Hematopoietic multipotent progenitor cell treated with erythropoietin and hydrocortisone succinate and interleukin-3 and kit ligand, for 8 days (in vitro differentiated cells): ENCODE measurements around the gene PARP3.
"Not testable (repeated sequence)": the region's sequence is repeated elsewhere in the genome, so short reads cannot be mapped to it uniquely, and the experiment has no call there.

Source experiments
- DNase-seq: peaks from one replicate; pipeline ENCODE4 v3.0.0-alpha.2; 2015

PARP3 gene

DNA sequence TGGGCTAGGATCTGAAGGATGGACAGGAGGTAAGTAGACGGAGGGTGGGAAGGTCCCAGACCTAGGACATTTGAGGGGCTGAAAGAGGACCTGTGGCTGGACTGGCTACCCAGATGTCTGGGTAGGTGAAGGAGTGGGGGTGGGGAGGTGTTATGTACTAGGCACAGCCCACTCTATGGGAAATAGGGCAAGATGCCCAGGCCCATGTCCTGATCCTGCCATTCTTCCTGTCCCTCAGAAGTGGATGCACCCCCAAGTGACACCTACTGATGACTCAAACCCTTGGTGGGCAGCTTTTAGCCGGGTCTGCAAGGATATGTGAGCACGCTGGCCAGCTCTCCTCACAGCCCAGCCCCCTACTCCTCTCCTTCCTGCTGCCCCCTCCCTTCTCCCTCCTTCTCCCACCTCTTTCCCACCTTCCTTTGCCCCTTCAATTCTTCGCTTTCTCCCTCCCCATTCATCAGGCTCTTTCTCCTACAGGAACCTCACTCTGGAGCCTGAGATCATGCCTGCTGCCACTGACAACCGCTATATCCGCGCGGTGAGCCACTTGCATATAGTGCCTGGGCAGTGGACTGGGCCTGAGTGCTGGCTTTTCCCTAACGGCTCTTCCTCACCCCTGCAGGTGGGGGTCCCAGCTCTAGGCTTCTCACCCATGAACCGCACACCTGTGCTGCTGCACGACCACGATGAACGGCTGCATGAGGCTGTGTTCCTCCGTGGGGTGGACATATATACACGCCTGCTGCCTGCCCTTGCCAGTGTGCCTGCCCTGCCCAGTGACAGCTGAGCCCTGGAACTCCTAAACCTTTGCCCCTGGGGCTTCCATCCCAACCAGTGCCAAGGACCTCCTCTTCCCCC, 46.4 kb downstream of the PARP3 start:
- DNase-seq: no peak

DNA sequence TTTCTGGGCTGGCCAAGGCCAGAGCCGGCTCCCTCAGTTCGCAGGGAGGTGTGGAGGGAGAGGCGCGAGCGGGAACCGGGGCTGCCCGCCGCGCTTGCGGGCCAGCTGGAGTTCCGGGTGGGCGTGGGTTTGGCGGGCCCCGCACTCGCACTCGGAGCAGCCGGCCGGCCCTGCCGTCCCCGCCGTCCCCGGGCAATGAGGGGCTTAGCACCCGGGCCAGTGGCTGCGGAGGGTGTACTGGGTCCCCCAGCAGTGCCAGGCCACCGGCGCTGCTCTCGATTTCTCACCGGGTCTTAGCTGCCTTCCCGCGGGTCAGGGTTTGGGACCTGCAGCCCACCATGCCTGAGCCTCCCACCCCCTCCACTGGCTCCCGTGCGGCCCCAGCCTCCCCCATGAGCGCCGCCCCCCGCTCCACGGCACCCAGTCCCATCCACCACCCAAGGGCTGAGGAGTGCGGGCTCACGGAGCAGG, 48.4 kb downstream of the PARP3 start:
- not testable (repeated sequence) for DNase-seq

DNA sequence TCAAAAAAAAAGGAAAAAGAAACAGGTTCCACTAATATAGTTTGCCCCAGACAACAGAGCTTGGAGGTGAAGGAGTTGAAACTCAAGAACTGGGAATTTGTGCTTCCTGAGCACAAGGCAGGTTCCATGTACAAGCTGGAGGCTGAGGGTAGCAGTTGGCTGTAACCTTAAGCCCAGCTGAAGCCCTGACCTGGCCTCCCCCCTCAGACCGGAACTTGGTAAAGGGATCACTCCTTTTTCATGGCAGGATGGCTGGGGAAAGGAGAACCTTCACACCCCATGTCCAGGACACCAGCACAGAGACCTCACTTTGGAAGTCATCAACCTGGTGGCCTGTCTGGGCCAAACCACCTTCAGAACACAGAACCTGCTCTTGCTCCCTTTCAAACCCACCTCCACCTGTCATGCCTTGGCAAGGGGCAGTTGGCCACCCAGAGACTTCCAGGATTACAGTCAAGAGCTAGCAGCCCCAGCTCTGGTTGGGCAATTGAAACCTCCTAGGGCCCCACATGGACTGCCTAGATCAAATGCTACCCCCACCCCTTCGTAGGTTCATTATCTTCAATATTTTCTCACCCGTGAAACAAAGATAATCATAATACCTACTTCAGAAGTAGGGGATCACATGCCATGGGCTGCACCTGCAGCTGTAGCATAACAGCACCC, 50.0 kb downstream of the PARP3 start:
- DNase-seq: no peak

DNA sequence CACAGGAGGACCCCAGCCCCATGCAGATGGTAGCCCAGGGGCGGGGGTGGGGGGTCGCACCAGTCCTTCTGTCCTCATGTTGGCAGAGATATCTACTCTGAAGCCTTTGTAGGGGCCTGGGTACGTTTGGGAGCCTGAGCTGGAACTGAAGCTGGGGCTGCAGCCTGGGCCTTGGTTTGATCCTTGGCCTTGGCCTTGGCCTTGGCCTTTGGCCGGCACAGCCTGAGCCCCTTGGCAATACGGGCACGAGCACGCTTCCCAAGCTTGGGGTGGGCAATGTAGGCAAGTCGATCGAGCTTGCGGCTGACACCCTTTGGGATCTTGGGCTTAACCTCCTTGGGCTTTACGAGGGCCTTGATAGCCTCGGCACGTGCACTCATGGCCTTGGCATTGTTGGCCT, 51.5 kb downstream of the PARP3 start:
- not testable (repeated sequence) for DNase-seq

DNA sequence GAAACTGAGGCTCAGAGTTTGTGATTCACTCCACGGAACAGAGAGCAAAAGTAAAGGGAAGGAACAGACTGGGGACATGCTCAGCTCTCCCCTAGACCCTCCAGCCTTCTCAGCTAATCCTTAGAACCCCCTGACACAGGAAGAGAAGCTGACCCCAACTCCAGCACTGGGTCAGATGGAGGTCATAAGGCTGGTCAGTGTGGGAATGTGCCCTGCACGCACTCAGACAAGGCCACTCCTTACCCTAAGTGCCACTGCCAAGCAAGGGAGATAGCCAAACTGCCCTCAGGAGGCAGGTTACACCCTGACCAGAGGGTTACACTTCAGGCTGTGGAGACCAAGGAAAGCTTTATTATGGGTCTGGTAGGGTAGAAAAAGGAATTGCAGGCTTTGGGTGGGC, 52.4 kb downstream of the PARP3 start:
- no peak for DNase-seq

DNA sequence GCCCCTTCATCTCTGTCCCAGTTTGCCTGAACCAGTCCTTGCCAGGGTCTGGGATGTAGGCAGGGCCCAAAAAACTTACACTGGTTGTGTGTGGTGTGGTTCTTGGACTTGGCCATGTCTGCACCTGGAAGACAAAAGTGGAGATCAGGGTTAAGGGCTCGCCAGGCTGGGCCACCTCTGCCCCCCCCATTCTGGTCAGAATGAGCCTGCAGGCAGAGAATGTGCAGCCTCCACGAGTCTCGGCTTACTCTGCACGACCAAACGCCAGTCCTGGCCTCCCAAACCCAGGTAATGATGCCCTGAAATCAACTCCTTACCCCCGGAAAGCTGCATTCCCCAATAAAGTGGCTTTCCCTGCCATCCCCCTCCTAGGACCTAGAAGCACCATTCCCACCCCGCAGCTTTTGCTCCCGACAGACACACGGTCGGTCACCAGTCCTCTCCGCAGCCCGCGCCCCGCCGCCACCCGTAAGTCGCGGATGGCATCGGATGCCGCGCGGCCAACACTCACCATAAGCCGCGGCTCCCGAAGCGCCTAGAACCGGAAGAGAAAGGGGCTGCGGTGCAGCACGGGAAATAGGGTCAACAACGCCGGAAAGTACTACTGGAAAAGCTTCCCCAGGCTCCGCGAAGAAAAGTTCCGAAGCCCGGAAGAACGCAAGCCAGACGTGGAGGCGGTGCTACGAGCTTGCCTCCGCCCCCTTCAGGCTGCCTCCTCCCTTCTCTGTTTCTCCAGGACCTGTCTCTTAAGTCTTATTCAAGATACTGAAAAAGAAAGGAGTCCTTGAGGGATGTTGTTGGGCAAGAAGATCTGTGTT, 53.4 kb downstream of the PARP3 start, which contains the start of gene RPL29:
Gene RPL29, minus strand, starts transcription at position 550 of the 818 bp plus-strand sequence. Its CDS starts 434 bp downstream, at position 116.
- DNase-seq: peak; percentile 95

DNA sequence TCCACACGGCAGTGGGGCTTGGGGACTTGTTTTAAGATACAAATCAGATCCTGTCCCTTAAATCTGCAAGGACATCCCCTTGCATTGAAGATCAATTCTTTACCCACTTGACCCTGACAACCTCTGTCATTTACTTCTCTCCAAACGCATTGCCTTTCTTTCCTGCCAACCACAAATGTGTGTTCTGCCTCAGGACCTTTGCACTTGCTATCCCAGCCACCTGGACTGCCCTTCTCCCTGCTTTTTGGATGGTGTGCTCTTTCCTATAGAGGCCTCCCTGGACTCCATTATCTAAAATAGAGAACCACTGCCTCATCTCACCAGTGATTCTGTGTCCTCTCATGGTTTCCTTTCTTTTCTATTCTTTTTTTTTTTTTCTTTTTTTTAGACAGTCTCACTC, 55.0 kb downstream of the PARP3 start:
- DNase-seq: no peak

DNA sequence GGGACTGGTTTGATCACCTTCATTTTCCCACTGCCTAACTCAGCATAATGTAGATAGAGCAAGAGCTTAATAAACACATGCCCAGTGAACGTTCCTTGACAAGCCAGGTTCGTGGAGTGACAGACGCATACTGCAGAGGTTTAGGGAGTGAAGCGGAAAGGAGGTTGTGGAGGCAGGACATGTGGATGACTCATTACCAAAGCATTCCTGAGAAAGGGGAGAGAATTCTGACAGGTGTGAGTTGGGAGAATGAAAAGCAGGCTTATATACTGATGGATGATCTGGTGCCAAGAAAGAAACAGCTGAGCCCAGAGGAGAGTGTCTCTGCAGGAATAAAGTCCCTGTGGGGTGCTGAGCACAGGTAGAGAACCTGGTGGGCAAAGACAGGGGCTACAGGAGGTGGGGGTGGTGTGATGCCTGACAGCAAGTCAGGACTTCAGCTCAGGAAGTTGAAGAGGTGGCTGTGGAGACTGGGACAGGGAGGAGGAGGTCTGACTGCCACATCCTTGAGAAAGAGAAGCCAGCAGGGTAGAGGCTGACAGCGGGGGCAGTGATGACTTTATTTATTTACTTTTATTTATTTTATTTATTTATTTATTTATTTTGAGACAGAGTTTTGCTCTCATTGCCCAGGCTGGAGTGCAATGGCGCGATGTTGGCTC, 55.9 kb downstream of the PARP3 start:
- no peak for DNase-seq
